HepG2 (cell line): ENCODE results near the gene MEP1B. TPM values are rescaled to one million over a fixed set of nuclear protein-coding genes. Genes with fewer than 3 reads are reported as not detected.

Source experiments
- EP300 ChIP-seq, 3 experiments: sonication (generic) in 1 of 3; formaldehyde crosslinking in 1 of 3; IDR thresholded peaks; 2 replicates each; pipeline versions ENCODE4 v1.5.1 to v1.6.1; 2011 to 2020; ENCODE audit warnings: low read depth in 2 of 3, low read length in 2 of 3, borderline replicate concordance in 1 of 3, improper control_type of control experiment in 1 of 3, mild to moderate bottlenecking in 1 of 3, missing genetic modification reagents in 1 of 3, moderate library complexity in 1 of 3
- NR2C2 ChIP-seq: sonication (generic); formaldehyde crosslinking; IDR thresholded peaks from 2 replicates; pipeline ENCODE4 v1.4.0; 2020; ENCODE audit warnings: missing genetic modification reagents, mild to moderate bottlenecking, moderate library complexity, borderline replicate concordance
- NR2F1 ChIP-seq, 2 experiments: fragments of 450-650 bp in 1 of 2; formaldehyde crosslinking in 1 of 2; IDR thresholded peaks; 2 replicates each; pipeline versions ENCODE4 v1.5.0 to v1.6.1; 2016 to 2020; ENCODE audit warnings: mild to moderate bottlenecking in 1 of 2, missing compliant biosample characterization in 1 of 2, missing genetic modification reagents in 1 of 2, moderate library complexity in 1 of 2
- SATB2 ChIP-seq: sonication (generic); formaldehyde crosslinking; IDR thresholded peaks from 2 replicates; pipeline ENCODE4 v1.5.0; 2020; ENCODE audit warnings: missing genetic modification reagents
- TBP ChIP-seq: sonication (generic); formaldehyde crosslinking; IDR thresholded peaks from 2 replicates; pipeline ENCODE4 v1.5.0; 2020; ENCODE audit warnings: missing genetic modification reagents
- ZBTB8A ChIP-seq: sonication (generic); formaldehyde crosslinking; IDR thresholded peaks from 2 replicates; pipeline ENCODE4 v1.4.0; 2020; ENCODE audit warnings: mild to moderate bottlenecking, low read depth, missing genetic modification reagents, borderline replicate concordance
- ZNF749 ChIP-seq: sonication (generic); formaldehyde crosslinking; IDR thresholded peaks from 2 replicates; pipeline ENCODE4 v1.8.0; 2022; ENCODE audit warnings: mild to moderate bottlenecking, missing genetic modification reagents, moderate library complexity, borderline replicate concordance
- ZNF891 ChIP-seq: sonication (generic); formaldehyde crosslinking; IDR thresholded peaks from 2 replicates; pipeline ENCODE4 v1.5.0; 2020; ENCODE audit warnings: mild to moderate bottlenecking, missing genetic modification reagents
- ZSCAN30 ChIP-seq: sonication (generic); formaldehyde crosslinking; IDR thresholded peaks from 2 replicates; pipeline ENCODE4 v1.5.0; 2020; ENCODE audit warnings: mild to moderate bottlenecking, missing genetic modification reagents
- polyA plus RNA-seq, 8 experiments: library from polyadenylated mRNA; depleted of rRNA in 3 of 8; stranded (reverse) in 7 of 8; unstranded in 1 of 8; fragments of >200 nt; fragmentation: Illumina TruSeq in 4 of 8; extraction: Trizol in 4 of 8; gene quantifications; 2 replicates each; pipeline versions ENCODE4 v1.2.1 to v1.2.3, GENCODE V29; 2011 to 2016; ENCODE audit warnings: low read depth in 4 of 8, missing spikeins in 1 of 8, mixed read lengths in 1 of 8; ENCODE audit not compliant: insufficient read depth in 1 of 8
- total RNA-seq, 5 experiments: library from RNA; depleted of rRNA; stranded (reverse); fragments of >200 nt; fragmentation: Illumina TruSeq; extraction: Trizol; gene quantifications; 2 replicates each; pipeline ENCODE4 v1.2.3, GENCODE V29; 2016; ENCODE audit warnings: low read depth in 1 of 5
- TF ChIP-seq, protein P1 (sequence below): IDR thresholded peaks from 2 replicates; pipeline ENCODE4 v1.6.1; 2016; ENCODE audit warnings: low read depth, missing genetic modification reagents, missing compliant biosample characterization
- TF ChIP-seq, protein P2 (sequence below): sonication (generic); formaldehyde crosslinking; IDR thresholded peaks from 2 replicates; pipeline ENCODE4 v1.4.0; 2020; ENCODE audit warnings: mild to moderate bottlenecking, missing genetic modification reagents

The MEP1B gene
- total and polyA plus RNA-seq, 2 of the 13 experiments (the other 11 are each of a cell fraction or from before 2014, with no cell fraction given), result not detected

DNA sequence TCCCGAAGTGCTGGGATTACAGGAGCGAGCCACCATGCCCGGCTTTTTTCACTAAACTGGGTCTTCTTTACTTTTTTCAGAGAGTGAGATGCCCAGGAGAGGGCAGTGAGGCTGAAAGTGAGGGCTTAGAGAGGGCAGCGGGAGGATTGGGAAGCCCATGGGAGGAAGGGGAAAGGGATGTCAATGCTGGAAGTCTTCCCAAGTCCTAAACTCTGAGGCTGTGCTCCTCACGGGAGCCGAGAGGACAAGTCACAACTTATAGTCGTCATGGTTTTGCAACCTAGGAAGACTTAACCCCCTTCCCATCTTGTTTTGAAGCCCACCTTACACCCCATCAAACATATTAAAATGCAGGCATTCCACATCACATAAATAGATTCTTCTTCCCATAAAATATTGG, 15.1 kb upstream of the MEP1B start (continued):
- TF ChIP-seq, protein P1, sequence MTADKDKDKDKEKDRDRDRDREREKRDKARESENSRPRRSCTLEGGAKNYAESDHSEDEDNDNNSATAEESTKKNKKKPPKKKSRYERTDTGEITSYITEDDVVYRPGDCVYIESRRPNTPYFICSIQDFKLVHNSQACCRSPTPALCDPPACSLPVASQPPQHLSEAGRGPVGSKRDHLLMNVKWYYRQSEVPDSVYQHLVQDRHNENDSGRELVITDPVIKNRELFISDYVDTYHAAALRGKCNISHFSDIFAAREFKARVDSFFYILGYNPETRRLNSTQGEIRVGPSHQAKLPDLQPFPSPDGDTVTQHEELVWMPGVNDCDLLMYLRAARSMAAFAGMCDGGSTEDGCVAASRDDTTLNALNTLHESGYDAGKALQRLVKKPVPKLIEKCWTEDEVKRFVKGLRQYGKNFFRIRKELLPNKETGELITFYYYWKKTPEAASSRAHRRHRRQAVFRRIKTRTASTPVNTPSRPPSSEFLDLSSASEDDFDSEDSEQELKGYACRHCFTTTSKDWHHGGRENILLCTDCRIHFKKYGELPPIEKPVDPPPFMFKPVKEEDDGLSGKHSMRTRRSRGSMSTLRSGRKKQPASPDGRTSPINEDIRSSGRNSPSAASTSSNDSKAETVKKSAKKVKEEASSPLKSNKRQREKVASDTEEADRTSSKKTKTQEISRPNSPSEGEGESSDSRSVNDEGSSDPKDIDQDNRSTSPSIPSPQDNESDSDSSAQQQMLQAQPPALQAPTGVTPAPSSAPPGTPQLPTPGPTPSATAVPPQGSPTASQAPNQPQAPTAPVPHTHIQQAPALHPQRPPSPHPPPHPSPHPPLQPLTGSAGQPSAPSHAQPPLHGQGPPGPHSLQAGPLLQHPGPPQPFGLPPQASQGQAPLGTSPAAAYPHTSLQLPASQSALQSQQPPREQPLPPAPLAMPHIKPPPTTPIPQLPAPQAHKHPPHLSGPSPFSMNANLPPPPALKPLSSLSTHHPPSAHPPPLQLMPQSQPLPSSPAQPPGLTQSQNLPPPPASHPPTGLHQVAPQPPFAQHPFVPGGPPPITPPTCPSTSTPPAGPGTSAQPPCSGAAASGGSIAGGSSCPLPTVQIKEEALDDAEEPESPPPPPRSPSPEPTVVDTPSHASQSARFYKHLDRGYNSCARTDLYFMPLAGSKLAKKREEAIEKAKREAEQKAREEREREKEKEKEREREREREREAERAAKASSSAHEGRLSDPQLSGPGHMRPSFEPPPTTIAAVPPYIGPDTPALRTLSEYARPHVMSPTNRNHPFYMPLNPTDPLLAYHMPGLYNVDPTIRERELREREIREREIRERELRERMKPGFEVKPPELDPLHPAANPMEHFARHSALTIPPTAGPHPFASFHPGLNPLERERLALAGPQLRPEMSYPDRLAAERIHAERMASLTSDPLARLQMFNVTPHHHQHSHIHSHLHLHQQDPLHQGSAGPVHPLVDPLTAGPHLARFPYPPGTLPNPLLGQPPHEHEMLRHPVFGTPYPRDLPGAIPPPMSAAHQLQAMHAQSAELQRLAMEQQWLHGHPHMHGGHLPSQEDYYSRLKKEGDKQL (CRISPR knock-in tag), result no peak
- TF ChIP-seq ZNF749 (CRISPR knock-in tag) (no peak), NR2C2 (CRISPR knock-in tag) (no peak), ZSCAN30 (CRISPR knock-in tag) (no peak), TBP (CRISPR knock-in tag) (no peak), ZBTB8A (CRISPR knock-in tag) (no peak), SATB2 (CRISPR knock-in tag) (no peak), ZNF891 (no peak), NR2F1 (CRISPR knock-in tag; IDR thresholded peaks at IDR 0.05) (no peak), EP300 (IDR thresholded peaks at IDR 0.05; ENCODE audit: low read depth in 2 of 2, low read length in 2 of 2) (no peak), EP300 (CRISPR knock-in tag; IDR thresholded peaks at IDR 0.05; ENCODE audit: borderline replicate concordance) (no peak)
- TF ChIP-seq, protein P2, sequence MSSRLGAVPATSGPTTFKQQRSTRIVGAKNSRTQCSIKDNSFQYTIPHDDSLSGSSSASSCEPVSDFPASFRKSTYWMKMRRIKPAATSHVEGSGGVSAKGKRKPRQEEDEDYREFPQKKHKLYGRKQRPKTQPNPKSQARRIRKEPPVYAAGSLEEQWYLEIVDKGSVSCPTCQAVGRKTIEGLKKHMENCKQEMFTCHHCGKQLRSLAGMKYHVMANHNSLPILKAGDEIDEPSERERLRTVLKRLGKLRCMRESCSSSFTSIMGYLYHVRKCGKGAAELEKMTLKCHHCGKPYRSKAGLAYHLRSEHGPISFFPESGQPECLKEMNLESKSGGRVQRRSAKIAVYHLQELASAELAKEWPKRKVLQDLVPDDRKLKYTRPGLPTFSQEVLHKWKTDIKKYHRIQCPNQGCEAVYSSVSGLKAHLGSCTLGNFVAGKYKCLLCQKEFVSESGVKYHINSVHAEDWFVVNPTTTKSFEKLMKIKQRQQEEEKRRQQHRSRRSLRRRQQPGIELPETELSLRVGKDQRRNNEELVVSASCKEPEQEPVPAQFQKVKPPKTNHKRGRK (CRISPR knock-in tag), result no peak
